K562 (cell line): ENCODE measurements around the gene SLC39A3. TPM values are rescaled to one million over a fixed set of nuclear protein-coding genes. Genes with fewer than 3 reads are reported as not detected.
A peak's percentile ranks its signal among the peaks of the same experiment; 100 is the strongest.

ENCODE experiments used
- ASH1L ChIP-seq: fragments of 450-650 bp; IDR thresholded peaks from 2 replicates; pipeline ENCODE4 v1.6.1; 2018; ENCODE audit warnings: borderline replicate concordance, mild to moderate bottlenecking, low read depth; ENCODE audit not compliant: partially characterized antibody
- BCLAF1 ChIP-seq, 2 experiments: fragments of 450-650 bp in 1 of 2; IDR thresholded peaks; 2 replicates each; pipeline ENCODE4 v1.6.1; 2011 to 2017; ENCODE audit warnings: low read depth in 2 of 2, antibody characterized with exemption in 1 of 2, borderline replicate concordance in 1 of 2, low read length in 1 of 2, mild to moderate bottlenecking in 1 of 2, mixed read lengths in 1 of 2; ENCODE audit not compliant: control insufficient read depth in 1 of 2
- DDX20 ChIP-seq: fragments of 450-650 bp; IDR thresholded peaks from 2 replicates; pipeline ENCODE4 v1.6.1; 2016; ENCODE audit warnings: missing genetic modification characterization, low read depth, mild to moderate bottlenecking, missing compliant biosample characterization, moderate library complexity
- FOXJ3 ChIP-seq: sonication (generic); formaldehyde crosslinking; IDR thresholded peaks from 2 replicates; pipeline ENCODE4 v1.4.0; 2020; ENCODE audit warnings: mild to moderate bottlenecking, missing genetic modification reagents
- ID3 ChIP-seq, 2 experiments: fragments of 250-450 bp in 1 of 2; fragments of 450-650 bp in 1 of 2; sonication (Bioruptor Pico) in 1 of 2; IDR thresholded peaks; 2 replicates each; pipeline versions ENCODE4 v1.6.1 to v1.8.0; 2016 to 2021; ENCODE audit warnings: mild to moderate bottlenecking in 2 of 2, moderate library complexity in 2 of 2, missing compliant biosample characterization in 1 of 2, missing genetic modification characterization in 1 of 2
- MLLT1 ChIP-seq, 2 experiments: fragments of 450-650 bp; IDR thresholded peaks; 2 replicates each; pipeline ENCODE4 v1.6.1; 2016
- MTF1 ChIP-seq: fragments of 250-450 bp; sonication (Bioruptor Pico); IDR thresholded peaks from 2 replicates; pipeline ENCODE4 v1.9.0; 2021; ENCODE audit warnings: moderate library complexity, mild to moderate bottlenecking, inconsistent platforms, borderline replicate concordance
- NCOA4 ChIP-seq: fragments of 450-650 bp; IDR thresholded peaks from 2 replicates; pipeline ENCODE4 v1.6.1; 2018; ENCODE audit warnings: mild to moderate bottlenecking; ENCODE audit not compliant: partially characterized antibody
- NUFIP1 ChIP-seq: fragments of 450-650 bp; IDR thresholded peaks from 2 replicates; pipeline ENCODE4 v1.6.1; 2018; ENCODE audit not compliant: partially characterized antibody
- POLR2AphosphoS5 ChIP-seq: IDR thresholded peaks from 2 replicates; pipeline ENCODE4 v1.6.1; 2011; ENCODE audit warnings: mild to moderate bottlenecking, low read depth, low read length, moderate library complexity; ENCODE audit not compliant: control insufficient read depth, insufficient read depth
- PURB ChIP-seq: sonication (generic); formaldehyde crosslinking; IDR thresholded peaks from 2 replicates; pipeline ENCODE4 v1.9.0; 2021; ENCODE audit warnings: low read depth, mild to moderate bottlenecking, missing genetic modification reagents
- RBBP5 ChIP-seq: fragments of 200-600 bp; sonication (generic); IDR thresholded peaks from 2 replicates; pipeline ENCODE4 v1.6.1; 2012; ENCODE audit warnings: borderline replicate concordance, mild to moderate bottlenecking, low read length, control low read depth, inconsistent platforms; ENCODE audit not compliant: insufficient read depth, poor library complexity, severe bottlenecking
- RCOR1 ChIP-seq, 2 experiments: IDR thresholded peaks; 2 replicates each; pipeline ENCODE4 v1.6.1; 2012; ENCODE audit warnings: low read depth in 2 of 2, low read length in 2 of 2, borderline replicate concordance in 1 of 2, improper control_type of control experiment in 1 of 2
- SP2 ChIP-seq: IDR thresholded peaks from 2 replicates; pipeline ENCODE4 v1.6.1; 2011; ENCODE audit warnings: mild to moderate bottlenecking, low read depth, low read length, moderate library complexity; ENCODE audit not compliant: poor library complexity, severe bottlenecking; ENCODE audit errors: extremely low read depth
- STAG1 ChIP-seq: sonication (generic); formaldehyde crosslinking; IDR thresholded peaks from 2 replicates; pipeline ENCODE4 v1.5.0; 2020; ENCODE audit warnings: missing genetic modification reagents, borderline replicate concordance
- TEAD1 ChIP-seq, 2 experiments: fragments of 450-650 bp in 1 of 2; sonication (generic) in 1 of 2; formaldehyde crosslinking; IDR thresholded peaks; 2 replicates each; pipeline versions ENCODE4 v1.4.0 to v1.8.0; 2020 to 2022; ENCODE audit warnings: mild to moderate bottlenecking in 2 of 2, missing genetic modification reagents in 1 of 2
- ZNF12 ChIP-seq: sonication (generic); formaldehyde crosslinking; IDR thresholded peaks from 2 replicates; pipeline ENCODE4 v1.4.0; 2020; ENCODE audit warnings: mild to moderate bottlenecking, missing genetic modification reagents
- ZNF282 ChIP-seq: sonication (generic); formaldehyde crosslinking; IDR thresholded peaks from 2 replicates; pipeline ENCODE4 v1.8.1; 2023; ENCODE audit warnings: missing genetic modification reagents
- ZNF445 ChIP-seq: fragments of 250-450 bp; sonication (Bioruptor Pico); IDR thresholded peaks from 2 replicates; pipeline ENCODE4 v1.4.0; 2020; ENCODE audit warnings: low read depth, mild to moderate bottlenecking, moderate library complexity
- ZNF695 ChIP-seq: fragments of 450-650 bp; formaldehyde crosslinking; IDR thresholded peaks from 2 replicates; pipeline ENCODE4 v1.4.0; 2020; ENCODE audit warnings: mild to moderate bottlenecking, moderate library complexity
- polyA plus RNA-seq, 8 experiments: library from polyadenylated mRNA; depleted of rRNA in 4 of 8; stranded (reverse) in 5 of 8; unstranded in 3 of 8; fragments of >200 nt; fragmentation: Nextera tagmentation in 2 of 8; fragmentation: Illumina TruSeq in 1 of 8; extraction: Ambion mirVana in 2 of 8; extraction: Trizol in 1 of 8; gene quantifications; 2 replicates each; pipeline versions ENCODE4 v1.2.1 to v1.2.3, GENCODE V29; 2011 to 2014; ENCODE audit warnings: inconsistent platforms in 1 of 8, missing spikeins in 1 of 8
- total RNA-seq, 7 experiments: library from RNA; depleted of rRNA in 6 of 7; stranded (reverse); fragments of >200 nt in 6 of 7; fragmentation: Illumina TruSeq in 2 of 7; extraction: Trizol in 2 of 7; gene quantifications; 2 replicates each; pipeline versions ENCODE4 v1.2.1 to v1.2.3, GENCODE V29; 2011 to 2021; ENCODE audit warnings: low replicate concordance in 1 of 7

Gene SLC39A3
- total and polyA plus RNA-seq, 9 of the 15 experiments (the other 6 are each of a cell fraction or from before 2014, with no cell fraction given): 2.3 to 215 (median 127) TPM

- TF ChIP-seq SP2 (peak; percentile 87), ZNF445 (CRISPR knock-in tag) (peak; percentile 68; the same call in 1 of the 2 replicates), NUFIP1 (no peak), RCOR1 (IDR thresholded peaks at IDR 0.05; ENCODE audit: borderline replicate concordance in 1 of 2, low read depth in 2 of 2, low read length in 2 of 2) (peak in 1 of 2 experiments; percentile 90; a peak in 1 of 4 replicates), RBBP5 (peak; percentile 73), ASH1L (peak; percentile 84), TEAD1 (CRISPR knock-in tag; IDR thresholded peaks at IDR 0.05) (peak; percentile 63 to 82; a peak in 3 of 4 replicates), PURB (CRISPR knock-in tag) (no peak), ZNF282 (CRISPR knock-in tag) (peak; percentile 90; the same call in 1 of the 2 replicates), DDX20 (no peak), BCLAF1 (IDR thresholded peaks at IDR 0.05; ENCODE audit: borderline replicate concordance in 1 of 2, control insufficient read depth in 1 of 2, low read depth in 2 of 2, low read length in 1 of 2) (peak in 1 of 2 experiments; percentile 97; a peak in 2 of 4 replicates), ZNF695 (CRISPR knock-in tag) (no peak), STAG1 (no peak), NCOA4 (no peak), ID3 (CRISPR knock-in tag; IDR thresholded peaks at IDR 0.05) (no peak), ID3 (tag; IDR thresholded peaks at IDR 0.05) (peak; percentile 84), MLLT1 (IDR thresholded peaks at IDR 0.05) (peak; percentile 36 to 56; a peak in 1 of 4 replicates), POLR2AphosphoS5 (peak; percentile 52; the same call in 1 of the 2 replicates), FOXJ3 (CRISPR knock-in tag) (no peak; the same call in 1 of the 2 replicates), MTF1 (CRISPR knock-in tag) (peak; percentile 78; the same call in 1 of the 2 replicates), ZNF12 (CRISPR knock-in tag) (peak; percentile 80; the same call in 1 of the 2 replicates)
Measured at GRCh38 chr19:2739602-2740313, at the start of gene SLC39A3 (continued).
